ENCODE measurements around the gene GNB2. TPM values are rescaled to one million over a fixed set of nuclear protein-coding genes. Genes with fewer than 3 reads are reported as not detected.

The GNB2 gene
- total and polyA plus RNA-seq, 8 donors = 151 to 273 (median 200) TPM

DNA sequence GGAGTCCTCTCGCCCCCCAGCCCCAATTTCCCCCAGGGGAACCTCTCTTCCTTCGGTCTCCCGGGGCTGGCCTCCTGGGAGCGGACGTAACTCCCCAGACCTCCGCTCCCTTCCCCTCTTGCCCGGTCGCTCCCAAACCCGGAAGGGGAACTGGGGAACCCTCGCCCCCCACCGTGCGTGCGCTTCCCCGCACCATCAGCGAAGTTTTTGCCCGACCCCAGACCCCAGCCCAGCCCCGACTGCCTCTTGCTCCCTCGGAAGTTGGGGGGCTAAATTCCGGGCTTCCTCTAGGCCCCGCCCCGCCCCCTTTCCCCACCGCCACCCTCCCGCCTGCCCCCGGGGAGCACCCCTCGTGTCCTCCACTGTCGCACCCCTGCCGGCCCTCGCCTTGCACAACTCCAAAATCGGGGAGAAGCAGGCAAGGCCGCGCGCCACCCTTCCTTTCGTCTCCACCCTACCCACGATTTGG lies 436 bp downstream of the GNB2 start:
- no peaks in the 10 kb centered on the region for H3K27me3 ChIP-seq
- DNase-seq (peak in 3 of 4 donors; percentile 62 to 88 (median 74)), ATAC-seq (peak; percentile 1)
- TF ChIP-seq, protein P1, sequence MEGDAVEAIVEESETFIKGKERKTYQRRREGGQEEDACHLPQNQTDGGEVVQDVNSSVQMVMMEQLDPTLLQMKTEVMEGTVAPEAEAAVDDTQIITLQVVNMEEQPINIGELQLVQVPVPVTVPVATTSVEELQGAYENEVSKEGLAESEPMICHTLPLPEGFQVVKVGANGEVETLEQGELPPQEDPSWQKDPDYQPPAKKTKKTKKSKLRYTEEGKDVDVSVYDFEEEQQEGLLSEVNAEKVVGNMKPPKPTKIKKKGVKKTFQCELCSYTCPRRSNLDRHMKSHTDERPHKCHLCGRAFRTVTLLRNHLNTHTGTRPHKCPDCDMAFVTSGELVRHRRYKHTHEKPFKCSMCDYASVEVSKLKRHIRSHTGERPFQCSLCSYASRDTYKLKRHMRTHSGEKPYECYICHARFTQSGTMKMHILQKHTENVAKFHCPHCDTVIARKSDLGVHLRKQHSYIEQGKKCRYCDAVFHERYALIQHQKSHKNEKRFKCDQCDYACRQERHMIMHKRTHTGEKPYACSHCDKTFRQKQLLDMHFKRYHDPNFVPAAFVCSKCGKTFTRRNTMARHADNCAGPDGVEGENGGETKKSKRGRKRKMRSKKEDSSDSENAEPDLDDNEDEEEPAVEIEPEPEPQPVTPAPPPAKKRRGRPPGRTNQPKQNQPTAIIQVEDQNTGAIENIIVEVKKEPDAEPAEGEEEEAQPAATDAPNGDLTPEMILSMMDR (IDR thresholded peaks at IDR 0.05) = no peak
- H3K9me3 ChIP-seq = no peaks in the 10 kb centered on the region
- H3K4me3 ChIP-seq = peak overlapping the region; percentile 91 to 95
- peak overlapping the region; percentile 96 to 98 for H3K27ac ChIP-seq
- intact Hi-C loops (cut with DNase I) = no loop called here
- peaks cover 0 to 28% of the 10 kb centered on the region in 2 donors for H3K36me3 ChIP-seq
- peaks cover 5 to 39% of the 10 kb centered on the region in 2 donors for H3K4me1 ChIP-seq

- TF ChIP-seq, protein P1 (IDR thresholded peaks at IDR 0.05) = no peak
- ATAC-seq = no peak
- intact Hi-C loops (cut with DNase I) = no loop called here
- Histone ChIP-seq H3K4me3 (peak overlapping the region; percentile 91 to 95), H3K4me1 (peaks cover 5 to 45% of the 10 kb centered on the region in 2 donors), H3K9me3 (no peaks in the 10 kb centered on the region), H3K36me3 (peaks cover 0 to 34% of the 10 kb centered on the region in 2 donors), H3K27me3 (no peaks in the 10 kb centered on the region), H3K27ac (peak overlapping the region; percentile 96 to 98)
- no peak for DNase-seq
These were observed 1.0 kb downstream of the GNB2 start for GRCh38 chr7:100674411-100675104.

- Histone ChIP-seq H3K27me3 (no peaks in the 10 kb centered on the region), H3K36me3 (peaks cover 0 to 39% of the 10 kb centered on the region in 2 donors), H3K9me3 (no peaks in the 10 kb centered on the region), H3K27ac (peak overlapping the region; percentile 96 to 98), H3K4me1 (peaks cover 5 to 50% of the 10 kb centered on the region in 2 donors), H3K4me3 (peak overlapping the region; percentile 91 to 95)
- TF ChIP-seq, protein P1 (IDR thresholded peaks at IDR 0.05) = no peak
- ATAC-seq (no peak), DNase-seq (peak in 1 of 4 donors; percentile 90)
- intact Hi-C loops (cut with DNase I) = no loop called here
These were observed 1.5 kb downstream of the GNB2 start for GRCh38 chr7:100675105-100675451.

GRCh38 chr7:100675581-100676350 lies 2.2 kb downstream of the GNB2 start:
- TF ChIP-seq, protein P1 (IDR thresholded peaks at IDR 0.05) = no peak
- DNase-seq (peak; percentile 55 to 96 (median 87)), ATAC-seq (peak; percentile 31)
- Histone ChIP-seq H3K4me1 (peaks cover 5 to 56% of the 10 kb centered on the region in 2 donors), H3K4me3 (peak overlapping the region; percentile 91 to 95), H3K9me3 (no peaks in the 10 kb centered on the region), H3K27ac (peak overlapping the region; percentile 96 to 98), H3K27me3 (no peaks in the 10 kb centered on the region), H3K36me3 (peaks cover 0 to 46% of the 10 kb centered on the region in 2 donors)
- intact Hi-C loops (cut with DNase I) = no loop called here

All from left lung (tissue), 10 donors.